SU-DHL-6 (cell line): ENCODE results near the gene CACNG6.

Source experiments
- EZH2phosphoT487 ChIP-seq: fragments of 200-600 bp; sonication (generic), shearing (Covaris generic); conservative IDR thresholded peaks from 2 replicates; pipeline ENCODE4 v1.6.1; 2018; ENCODE audit warnings: mild to moderate bottlenecking, antibody characterized with exemption, low read length, moderate library complexity, mixed read lengths
- TF ChIP-seq, protein P1 (sequence below): fragments of 200-600 bp; sonication (generic); IDR thresholded peaks from one replicate; pipeline ENCODE4 v1.5.1; 2017; ENCODE audit warnings: antibody characterized with exemption, mild to moderate bottlenecking, low read length, moderate library complexity; ENCODE audit not compliant: insufficient read depth, poor library complexity, severe bottlenecking

DNA sequence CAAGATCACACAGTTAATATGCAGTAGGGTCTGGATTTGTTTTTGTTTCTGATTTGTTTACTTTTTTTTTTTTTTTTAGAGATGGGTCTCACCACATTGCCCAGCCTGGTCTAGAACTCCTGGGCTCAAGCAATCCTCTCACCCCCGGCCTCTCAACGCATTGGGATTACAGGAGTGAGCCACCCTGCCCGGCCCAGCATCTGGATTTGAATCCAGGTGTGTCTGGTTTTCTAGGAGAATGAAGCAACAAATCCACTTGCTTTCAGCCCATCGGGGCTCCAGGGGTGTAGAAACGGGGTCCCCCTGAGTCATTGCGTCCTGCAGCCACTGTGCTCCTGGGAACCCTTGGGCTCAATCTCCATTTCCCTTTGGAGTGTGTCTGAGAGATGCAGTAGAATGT is 22.1 kb upstream of the CACNG6 start:
- TF ChIP-seq, protein P1, sequence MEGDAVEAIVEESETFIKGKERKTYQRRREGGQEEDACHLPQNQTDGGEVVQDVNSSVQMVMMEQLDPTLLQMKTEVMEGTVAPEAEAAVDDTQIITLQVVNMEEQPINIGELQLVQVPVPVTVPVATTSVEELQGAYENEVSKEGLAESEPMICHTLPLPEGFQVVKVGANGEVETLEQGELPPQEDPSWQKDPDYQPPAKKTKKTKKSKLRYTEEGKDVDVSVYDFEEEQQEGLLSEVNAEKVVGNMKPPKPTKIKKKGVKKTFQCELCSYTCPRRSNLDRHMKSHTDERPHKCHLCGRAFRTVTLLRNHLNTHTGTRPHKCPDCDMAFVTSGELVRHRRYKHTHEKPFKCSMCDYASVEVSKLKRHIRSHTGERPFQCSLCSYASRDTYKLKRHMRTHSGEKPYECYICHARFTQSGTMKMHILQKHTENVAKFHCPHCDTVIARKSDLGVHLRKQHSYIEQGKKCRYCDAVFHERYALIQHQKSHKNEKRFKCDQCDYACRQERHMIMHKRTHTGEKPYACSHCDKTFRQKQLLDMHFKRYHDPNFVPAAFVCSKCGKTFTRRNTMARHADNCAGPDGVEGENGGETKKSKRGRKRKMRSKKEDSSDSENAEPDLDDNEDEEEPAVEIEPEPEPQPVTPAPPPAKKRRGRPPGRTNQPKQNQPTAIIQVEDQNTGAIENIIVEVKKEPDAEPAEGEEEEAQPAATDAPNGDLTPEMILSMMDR, result no peak
- no peak for TF ChIP-seq EZH2phosphoT487
